PC-3 (cell line): ENCODE data around the gene LMTK3. TPM values are rescaled to one million over a fixed set of nuclear protein-coding genes. Genes with fewer than 3 reads are reported as not detected.
"Not testable (repeated sequence)": the region's sequence is repeated elsewhere in the genome, so short reads cannot be mapped to it uniquely, and the experiment has no call there.

ENCODE experiments used
- ATAC-seq: fragments of 200-7000 bp; cut with Tn5 transposase; 2 replicates; pipeline ENCODE4 v1.9.1; 2020; ENCODE audit warnings: mild to moderate bottlenecking, moderate library complexity
- BruUV-seq: library from RNA; stranded (reverse); fragments of 400-500 nt; replicated peaks from 2 replicates; lab custom pipeline; 2021; lab: Mats Ljungman, UMichigan
- CTCF ChIA-PET: fragments of 300-600 bp; sonication (Branson Sonifier 250); formaldehyde crosslinking; loops from one replicate; lab custom pipeline; 2022; ENCODE audit warnings: antibody characterized with exemption; lab: Charles Lee
- POLR2A ChIA-PET: fragments of 300-600 bp; sonication (Branson Sonifier 250); formaldehyde crosslinking; loops from one replicate; lab custom pipeline; 2022; ENCODE audit warnings: antibody characterized with exemption; ENCODE audit not compliant: unreplicated experiment; lab: Charles Lee
- DNase-seq: peaks from one replicate; pipeline ENCODE4 v3.0.0-alpha.2; 2015
- H2AFZ ChIP-seq: fragments of 300-600 bp; sonication (generic); 2 replicates; pipeline ENCODE4 v1.6.0; 2016; ENCODE audit warnings: antibody characterized with exemption, low read length
- H3F3A ChIP-seq: fragments of 300-600 bp; sonication (generic); one replicate; pipeline ENCODE4 v1.6.0; 2017; ENCODE audit warnings: antibody characterized with exemption, low read length, control low read depth, mild to moderate bottlenecking; ENCODE audit not compliant: unreplicated experiment
- H3K27ac ChIP-seq: fragments of 300-600 bp; sonication (generic); 2 replicates; pipeline ENCODE4 v1.5.1; 2016; ENCODE audit warnings: mild to moderate bottlenecking, low read length
- H3K27me3 ChIP-seq: fragments of 300-600 bp; sonication (generic); 2 replicates; pipeline ENCODE4 v1.6.1; 2016; ENCODE audit warnings: low read length, mixed read lengths
- H3K36me3 ChIP-seq: fragments of 300-600 bp; sonication (generic); 2 replicates; pipeline ENCODE4 v1.6.1; 2016; ENCODE audit warnings: low read depth, mixed run types, low read length, mixed read lengths
- H3K4me1 ChIP-seq: fragments of 300-600 bp; sonication (generic); 2 replicates; pipeline ENCODE4 v1.5.1; 2016; ENCODE audit warnings: low read length; ENCODE audit not compliant: insufficient read depth
- H3K4me2 ChIP-seq: fragments of 300-600 bp; sonication (generic); 2 replicates; pipeline ENCODE4 v1.6.0; 2016; ENCODE audit warnings: low read length
- H3K4me3 ChIP-seq: fragments of 300-600 bp; sonication (generic); 2 replicates; pipeline ENCODE4 v1.5.1; 2016; ENCODE audit warnings: mild to moderate bottlenecking, low read length, mixed read lengths
- H3K79me2 ChIP-seq: fragments of 300-600 bp; sonication (generic); 2 replicates; pipeline ENCODE4 v1.6.1; 2017; ENCODE audit warnings: low read length, mixed read lengths
- H3K9ac ChIP-seq: fragments of 300-600 bp; sonication (generic); 2 replicates; pipeline ENCODE4 v1.6.0; 2016; ENCODE audit warnings: mild to moderate bottlenecking, low read length
- H3K9me2 ChIP-seq: fragments of 300-600 bp; sonication (generic); replicated peaks from 2 replicates; pipeline ENCODE4 v1.6.1; 2016; ENCODE audit warnings: mixed run types, low read length, mixed read lengths
- H3K9me3 ChIP-seq: fragments of 300-600 bp; sonication (generic); 2 replicates; pipeline ENCODE4 v1.6.1; 2016; ENCODE audit warnings: low read length, mixed read lengths
- H4K20me1 ChIP-seq: fragments of 300-600 bp; sonication (generic); 2 replicates; pipeline ENCODE4 v1.6.1; 2016; ENCODE audit warnings: low read length, mixed read lengths
- EZH2 ChIP-seq: fragments of 300-600 bp; sonication (generic); IDR thresholded peaks from one replicate; pipeline ENCODE4 v1.6.1; 2017; ENCODE audit warnings: antibody characterized with exemption, mild to moderate bottlenecking, low read length; ENCODE audit not compliant: unreplicated experiment
- EZH2phosphoT487 ChIP-seq: fragments of 300-600 bp; sonication (generic); IDR thresholded peaks from 2 replicates; pipeline ENCODE4 v1.6.1; 2018; ENCODE audit warnings: mild to moderate bottlenecking, antibody characterized with exemption, low read length, borderline replicate concordance
- intact Hi-C: fragments of 100-400 bp; cut with micrococcal nuclease; formaldehyde crosslinking; loops from 2 replicates; pipeline ENCODE4 v1.9.0; 2023
- total RNA-seq: library from RNA; depleted of rRNA; stranded (reverse); fragments of >200 nt; gene quantifications from 2 replicates; pipeline ENCODE4 v1.2.3, GENCODE V29; 2014
- TF ChIP-seq, protein P1 (sequence below): fragments of 300-600 bp; sonication (generic); conservative IDR thresholded peaks from 2 replicates; pipeline ENCODE4 v1.5.1; 2017; ENCODE audit warnings: antibody characterized with exemption, low read depth, mild to moderate bottlenecking, low read length

The LMTK3 gene
- total RNA-seq, 1 experiment from 2014 or later: 4.8 TPM

DNA sequence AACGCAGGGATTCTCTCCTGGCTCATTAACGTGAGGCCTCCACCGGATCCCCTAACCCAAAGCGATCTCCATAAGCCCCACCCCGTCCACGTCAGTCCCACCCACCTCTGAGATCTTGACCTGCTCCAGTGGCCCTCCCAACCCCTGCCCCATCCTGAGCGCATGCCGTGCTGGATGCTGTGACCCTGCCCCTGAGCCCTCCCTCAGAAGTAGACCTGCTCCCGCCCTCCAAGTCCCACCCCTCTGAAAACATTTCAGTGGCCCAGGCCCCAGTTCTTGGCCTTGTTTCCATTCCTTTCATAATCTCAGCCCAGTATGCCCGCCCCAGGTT is 19.9 kb downstream of the LMTK3 start:
- Histone ChIP-seq H3K4me3 (no peak overlapping the region), H2AFZ (no peak overlapping the region), H3K79me2 (peaks cover 4% of the 10 kb centered on the region; the same call in 1 of the 2 replicates), H3F3A (no peaks in the 10 kb centered on the region), H3K9me2 (no peaks in the 10 kb centered on the region), H3K27ac (no peak overlapping the region), H3K9ac (no peak overlapping the region), H3K9me3 (no peaks in the 10 kb centered on the region), H3K4me1 (peaks cover 22% of the 10 kb centered on the region), H3K36me3 (no peaks in the 10 kb centered on the region), H3K27me3 (no peaks in the 10 kb centered on the region), H4K20me1 (no peaks in the 10 kb centered on the region), H3K4me2 (no peak overlapping the region)
- CTCF ChIA-PET: no interaction called here
- no TSS peak for BruUV-seq
- ATAC-seq (no peak), DNase-seq (no peak)
- POLR2A ChIA-PET: no interaction called here
- TF ChIP-seq EZH2: no peak
- TF ChIP-seq EZH2phosphoT487: no peak
- TF ChIP-seq, protein P1, sequence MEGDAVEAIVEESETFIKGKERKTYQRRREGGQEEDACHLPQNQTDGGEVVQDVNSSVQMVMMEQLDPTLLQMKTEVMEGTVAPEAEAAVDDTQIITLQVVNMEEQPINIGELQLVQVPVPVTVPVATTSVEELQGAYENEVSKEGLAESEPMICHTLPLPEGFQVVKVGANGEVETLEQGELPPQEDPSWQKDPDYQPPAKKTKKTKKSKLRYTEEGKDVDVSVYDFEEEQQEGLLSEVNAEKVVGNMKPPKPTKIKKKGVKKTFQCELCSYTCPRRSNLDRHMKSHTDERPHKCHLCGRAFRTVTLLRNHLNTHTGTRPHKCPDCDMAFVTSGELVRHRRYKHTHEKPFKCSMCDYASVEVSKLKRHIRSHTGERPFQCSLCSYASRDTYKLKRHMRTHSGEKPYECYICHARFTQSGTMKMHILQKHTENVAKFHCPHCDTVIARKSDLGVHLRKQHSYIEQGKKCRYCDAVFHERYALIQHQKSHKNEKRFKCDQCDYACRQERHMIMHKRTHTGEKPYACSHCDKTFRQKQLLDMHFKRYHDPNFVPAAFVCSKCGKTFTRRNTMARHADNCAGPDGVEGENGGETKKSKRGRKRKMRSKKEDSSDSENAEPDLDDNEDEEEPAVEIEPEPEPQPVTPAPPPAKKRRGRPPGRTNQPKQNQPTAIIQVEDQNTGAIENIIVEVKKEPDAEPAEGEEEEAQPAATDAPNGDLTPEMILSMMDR: no peak
- intact Hi-C loops: no loop called here

DNA sequence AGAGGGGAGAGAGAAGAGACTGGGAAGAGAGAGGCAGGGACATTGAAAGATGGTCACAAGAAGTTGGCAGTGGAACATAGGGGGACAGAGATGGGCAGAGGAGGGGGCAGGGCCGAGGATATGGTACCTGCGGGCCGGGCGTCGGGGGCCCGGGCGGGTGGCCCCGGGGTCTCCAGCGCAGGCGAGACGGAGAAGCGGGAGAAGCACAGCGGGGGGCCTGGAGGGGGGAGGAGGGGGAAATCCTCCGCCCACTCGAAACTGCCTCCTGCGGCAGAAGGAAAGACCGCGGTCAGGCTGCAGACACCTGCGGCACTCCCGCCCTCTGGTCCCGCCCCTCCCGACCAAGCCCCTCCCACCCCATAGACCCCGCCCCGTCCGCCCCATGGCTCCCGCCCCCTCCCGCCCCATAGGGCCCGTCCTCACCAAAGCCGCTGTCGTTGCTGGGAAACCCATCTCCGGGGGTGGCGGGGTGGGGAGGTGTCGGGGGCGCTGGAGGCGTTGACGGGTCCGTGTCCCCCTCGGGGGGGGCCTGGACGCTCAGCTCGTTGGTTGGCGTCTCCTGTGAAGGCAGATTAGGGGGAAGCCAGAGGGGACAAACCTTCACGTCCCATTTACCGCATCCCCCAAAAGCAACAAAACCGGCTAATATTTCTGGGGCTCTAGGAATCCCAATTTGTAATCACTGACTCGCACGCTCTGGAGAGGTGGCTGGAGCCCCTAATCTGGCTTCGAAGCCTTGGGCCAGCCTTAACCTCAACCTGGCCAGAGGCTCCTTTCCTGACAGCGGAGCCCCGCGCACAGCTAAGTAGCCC is 20.4 kb downstream of the LMTK3 start:
- peak overlapping the region; percentile 19; the same call in 1 of the 2 replicates for H3K4me2 ChIP-seq
- ChIA-PET CTCF (no interaction called here), POLR2A (no interaction called here)
- peaks cover 28% of the 10 kb centered on the region for H3K4me1 ChIP-seq
- intact Hi-C loops: no loop called here
- H3K79me2 ChIP-seq: peaks cover 4% of the 10 kb centered on the region; the same call in 1 of the 2 replicates
- H3K36me3 ChIP-seq: no peaks in the 10 kb centered on the region
- H3F3A ChIP-seq: no peaks in the 10 kb centered on the region
- no peaks in the 10 kb centered on the region for H3K9me3 ChIP-seq
- H3K27me3 ChIP-seq: no peaks in the 10 kb centered on the region
- no peak overlapping the region for H3K4me3 ChIP-seq
- no peak overlapping the region for H2AFZ ChIP-seq
- no peaks in the 10 kb centered on the region for H3K9me2 ChIP-seq
- DNase-seq (peak; percentile 29), ATAC-seq (no peak)
- no TSS peak for BruUV-seq
- no peak overlapping the region for H3K9ac ChIP-seq
- H4K20me1 ChIP-seq: no peaks in the 10 kb centered on the region
- H3K27ac ChIP-seq: no peak overlapping the region
- no peak for TF ChIP-seq EZH2phosphoT487

DNA sequence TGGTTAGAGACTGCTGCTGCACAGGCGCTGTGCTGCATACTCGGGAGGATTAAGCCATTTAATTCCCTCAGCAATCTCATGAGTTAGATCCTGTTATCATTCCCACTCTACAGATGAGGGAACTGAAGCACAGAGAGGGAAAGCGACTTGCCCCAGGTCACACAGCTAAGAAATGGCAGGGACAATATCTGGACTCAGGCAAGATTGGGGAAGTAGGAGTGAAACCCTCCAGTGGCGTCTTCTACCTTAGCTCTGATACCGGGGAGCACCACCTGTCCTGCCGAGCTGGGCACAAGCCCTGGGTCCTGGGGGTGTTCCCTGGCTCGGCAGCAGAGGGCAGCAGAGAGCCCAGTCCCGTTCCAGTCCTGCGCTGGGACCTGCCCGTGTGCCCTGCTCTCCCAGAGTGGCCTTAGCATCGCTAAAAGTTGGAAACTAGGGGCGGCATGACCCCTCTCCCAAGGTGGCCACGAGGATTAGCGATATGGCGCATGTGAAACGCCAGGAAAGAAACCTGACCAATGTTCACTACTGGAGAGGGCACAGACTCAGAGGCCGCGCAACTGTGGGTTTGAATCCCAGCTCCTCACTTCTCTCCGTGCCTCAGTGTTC is 21.9 kb downstream of the LMTK3 start:
- peak; percentile 77 for DNase-seq
- Histone ChIP-seq H3K9ac (no peak overlapping the region), H3K27me3 (no peaks in the 10 kb centered on the region), H4K20me1 (no peaks in the 10 kb centered on the region), H3K4me2 (no peak overlapping the region), H3K79me2 (peaks cover 4% of the 10 kb centered on the region; the same call in 1 of the 2 replicates), H3F3A (no peaks in the 10 kb centered on the region), H3K4me3 (no peak overlapping the region), H3K36me3 (no peaks in the 10 kb centered on the region), H3K27ac (no peak overlapping the region), H3K9me2 (no peaks in the 10 kb centered on the region), H2AFZ (no peak overlapping the region), H3K4me1 (peaks cover 31% of the 10 kb centered on the region), H3K9me3 (no peaks in the 10 kb centered on the region)
- POLR2A ChIA-PET: interaction anchor here (0.6 kb wide), 2 partner anchors 18 to 111 kb away, joined by 3 to 10 read pairs; no protein-coding TSS in a partner anchor
- no peak for TF ChIP-seq EZH2
- TF ChIP-seq, protein P1: peak; percentile 74
- CTCF ChIA-PET: interaction anchor here (1.6 kb wide), 1 partner anchor 95 kb away, joined by 8 read pairs; no protein-coding TSS in a partner anchor
- BruUV-seq: no TSS peak
- ATAC-seq: peak; percentile 13; the same call in 1 of the 2 replicates
- intact Hi-C loops: no loop called here

DNA sequence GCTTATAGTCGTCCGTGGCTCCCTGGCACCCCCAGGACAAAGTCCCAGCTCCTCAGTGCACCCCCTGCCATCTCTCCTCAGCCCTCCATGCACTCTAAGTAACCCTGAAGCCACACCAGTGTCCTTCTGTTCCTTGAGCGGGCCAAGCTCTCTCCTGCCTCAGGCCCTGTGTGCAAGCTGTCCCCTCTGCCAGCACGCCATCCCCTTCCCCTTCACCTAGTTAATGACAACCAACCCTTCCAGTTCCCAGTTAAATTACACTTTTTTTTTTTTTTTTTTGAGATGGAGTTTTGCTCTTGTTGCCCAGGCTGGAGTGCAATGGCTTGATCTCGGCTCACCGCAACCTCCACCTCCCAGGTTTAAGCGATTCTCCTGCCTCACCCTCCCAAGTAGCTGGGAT is 23.2 kb downstream of the LMTK3 start:
- H3K27ac ChIP-seq: peak overlapping the region; percentile 96
- H3K9ac ChIP-seq: peak overlapping the region; percentile 48; the same call in 1 of the 2 replicates
- H3F3A ChIP-seq, BruUV-seq, H3K27me3 ChIP-seq, H3K9me3 ChIP-seq, H3K36me3 ChIP-seq, H3K79me2 ChIP-seq, ATAC-seq, H3K9me2 ChIP-seq, DNase-seq, H4K20me1 ChIP-seq, H2AFZ ChIP-seq, intact Hi-C loops, POLR2A ChIA-PET, CTCF ChIA-PET: not testable (repeated sequence)
- peak overlapping the region; percentile 79 for H3K4me2 ChIP-seq
- peaks cover 31% of the 10 kb centered on the region for H3K4me1 ChIP-seq
- peak overlapping the region; percentile 29; the same call in 1 of the 2 replicates for H3K4me3 ChIP-seq
